PC-9 (cell line): ENCODE measurements around the gene SEC61B.

ENCODE experiments used
- EZH2 ChIP-seq: fragments of 200-600 bp; sonication (generic); IDR thresholded peaks from 2 replicates; pipeline ENCODE4 v1.8.0; 2017; ENCODE audit warnings: antibody characterized with exemption, low read depth
- TF ChIP-seq, protein P1 (sequence below): fragments of 200-600 bp; sonication (generic); conservative IDR thresholded peaks from 2 replicates; pipeline ENCODE4 v1.6.1; 2017; ENCODE audit warnings: mixed run types, antibody characterized with exemption, mild to moderate bottlenecking, moderate library complexity

DNA sequence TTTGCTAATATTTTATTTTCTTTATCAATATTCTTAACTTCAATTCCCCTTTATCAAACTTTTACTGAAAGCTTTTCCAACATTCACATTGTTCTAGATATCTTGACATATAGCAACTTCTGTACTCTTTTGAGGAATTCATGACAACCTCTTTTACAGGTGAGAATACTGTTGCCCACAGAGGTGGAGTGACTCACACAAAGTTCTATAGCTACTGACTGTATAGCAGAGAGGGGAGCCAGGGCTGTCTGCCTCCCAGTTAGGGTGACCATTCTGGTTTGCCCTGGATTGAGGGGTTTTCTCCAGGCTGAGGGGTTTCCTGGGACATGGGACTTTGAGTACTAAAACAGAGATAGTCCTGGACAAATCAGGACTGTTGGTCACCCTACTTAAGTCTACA is 16.2 kb downstream of the SEC61B start:
- TF ChIP-seq, protein P1, sequence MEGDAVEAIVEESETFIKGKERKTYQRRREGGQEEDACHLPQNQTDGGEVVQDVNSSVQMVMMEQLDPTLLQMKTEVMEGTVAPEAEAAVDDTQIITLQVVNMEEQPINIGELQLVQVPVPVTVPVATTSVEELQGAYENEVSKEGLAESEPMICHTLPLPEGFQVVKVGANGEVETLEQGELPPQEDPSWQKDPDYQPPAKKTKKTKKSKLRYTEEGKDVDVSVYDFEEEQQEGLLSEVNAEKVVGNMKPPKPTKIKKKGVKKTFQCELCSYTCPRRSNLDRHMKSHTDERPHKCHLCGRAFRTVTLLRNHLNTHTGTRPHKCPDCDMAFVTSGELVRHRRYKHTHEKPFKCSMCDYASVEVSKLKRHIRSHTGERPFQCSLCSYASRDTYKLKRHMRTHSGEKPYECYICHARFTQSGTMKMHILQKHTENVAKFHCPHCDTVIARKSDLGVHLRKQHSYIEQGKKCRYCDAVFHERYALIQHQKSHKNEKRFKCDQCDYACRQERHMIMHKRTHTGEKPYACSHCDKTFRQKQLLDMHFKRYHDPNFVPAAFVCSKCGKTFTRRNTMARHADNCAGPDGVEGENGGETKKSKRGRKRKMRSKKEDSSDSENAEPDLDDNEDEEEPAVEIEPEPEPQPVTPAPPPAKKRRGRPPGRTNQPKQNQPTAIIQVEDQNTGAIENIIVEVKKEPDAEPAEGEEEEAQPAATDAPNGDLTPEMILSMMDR = no peak
- no peak for TF ChIP-seq EZH2
